HG03060 (cell line): ENCODE results near the gene CACNB1.

Experiments
- ATAC-seq: cut with Tn5 transposase; IDR thresholded peaks from one replicate; pipeline ENCODE4 v1.9.1; 2021; ENCODE audit warnings: low read depth, moderate number of reproducible peaks; ENCODE audit not compliant: unreplicated experiment

CACNB1 gene

DNA sequence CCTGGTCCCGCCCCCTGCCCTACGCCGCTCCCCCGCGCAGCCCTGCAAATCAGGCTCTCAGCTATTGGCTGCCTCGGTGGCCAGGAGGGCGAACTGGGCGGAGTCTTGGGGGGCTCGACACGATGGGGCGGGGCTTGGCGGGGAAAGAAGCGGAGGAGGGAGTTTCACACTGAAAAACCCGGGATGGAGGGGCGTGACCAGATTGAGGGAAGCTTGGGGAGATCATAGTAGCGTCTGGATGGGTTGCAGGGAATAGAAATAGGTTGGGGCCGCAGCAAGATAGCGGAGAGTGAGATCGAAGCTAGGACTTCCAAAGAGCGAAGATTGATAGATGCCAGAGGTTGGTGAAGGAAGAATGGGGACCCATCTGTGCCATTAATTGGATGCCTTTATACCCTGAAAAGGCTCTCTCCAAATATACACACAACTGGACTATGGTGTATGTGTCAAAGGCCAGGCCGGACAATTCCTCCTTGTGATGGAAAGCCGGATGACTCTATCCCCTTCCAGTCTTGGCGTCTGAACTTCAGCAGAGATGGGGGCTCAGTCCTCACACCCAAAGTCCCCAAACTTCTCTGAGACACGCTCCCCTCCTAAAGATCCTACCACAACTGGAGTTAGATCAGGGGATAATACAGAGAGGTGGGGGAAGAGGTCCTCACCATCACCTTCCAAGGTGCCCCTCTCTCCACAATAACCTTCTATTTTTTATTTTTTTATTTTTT, 28.7 kb upstream of the CACNB1 start:
- no peak for ATAC-seq

- no peak for ATAC-seq
Observed at GRCh38 chr17:39225308-39225958, 28.0 kb upstream of the CACNB1 start, which contains the start of gene STAC2. Gene STAC2 (minus strand): TSS chr17:39225945. CDS start chr17:39225502, 443 bp downstream.

DNA sequence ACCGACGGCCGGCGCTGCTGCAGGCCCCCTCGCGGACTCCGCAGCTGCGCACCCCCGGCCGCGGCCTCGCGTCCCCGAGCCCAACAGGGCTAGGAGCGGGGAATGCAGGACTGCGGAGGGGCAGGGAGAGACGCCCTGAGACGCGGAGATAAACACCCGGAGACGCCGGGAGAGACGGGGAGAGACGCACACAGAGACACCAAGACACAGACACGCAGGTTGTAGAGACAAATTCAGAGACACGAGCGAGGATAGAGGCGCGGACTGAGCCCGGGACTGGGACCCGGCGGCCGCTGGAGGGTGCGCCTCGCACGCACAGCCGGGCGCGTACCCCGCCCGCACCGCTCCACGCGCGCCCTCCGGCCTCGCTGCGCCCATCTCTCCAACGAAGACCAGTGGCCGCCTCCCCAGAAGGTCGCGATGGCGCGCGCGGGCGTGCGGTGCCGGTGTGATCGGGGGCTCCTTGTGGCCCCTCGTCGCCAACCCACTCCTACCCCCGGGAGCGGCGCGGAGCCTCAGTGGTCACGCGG, 27.4 kb upstream of the CACNB1 start:
- no peak for ATAC-seq

- ATAC-seq, result no peak
Observed at GRCh38 chr17:39223907-39224777, 26.7 kb upstream of the CACNB1 start.

DNA sequence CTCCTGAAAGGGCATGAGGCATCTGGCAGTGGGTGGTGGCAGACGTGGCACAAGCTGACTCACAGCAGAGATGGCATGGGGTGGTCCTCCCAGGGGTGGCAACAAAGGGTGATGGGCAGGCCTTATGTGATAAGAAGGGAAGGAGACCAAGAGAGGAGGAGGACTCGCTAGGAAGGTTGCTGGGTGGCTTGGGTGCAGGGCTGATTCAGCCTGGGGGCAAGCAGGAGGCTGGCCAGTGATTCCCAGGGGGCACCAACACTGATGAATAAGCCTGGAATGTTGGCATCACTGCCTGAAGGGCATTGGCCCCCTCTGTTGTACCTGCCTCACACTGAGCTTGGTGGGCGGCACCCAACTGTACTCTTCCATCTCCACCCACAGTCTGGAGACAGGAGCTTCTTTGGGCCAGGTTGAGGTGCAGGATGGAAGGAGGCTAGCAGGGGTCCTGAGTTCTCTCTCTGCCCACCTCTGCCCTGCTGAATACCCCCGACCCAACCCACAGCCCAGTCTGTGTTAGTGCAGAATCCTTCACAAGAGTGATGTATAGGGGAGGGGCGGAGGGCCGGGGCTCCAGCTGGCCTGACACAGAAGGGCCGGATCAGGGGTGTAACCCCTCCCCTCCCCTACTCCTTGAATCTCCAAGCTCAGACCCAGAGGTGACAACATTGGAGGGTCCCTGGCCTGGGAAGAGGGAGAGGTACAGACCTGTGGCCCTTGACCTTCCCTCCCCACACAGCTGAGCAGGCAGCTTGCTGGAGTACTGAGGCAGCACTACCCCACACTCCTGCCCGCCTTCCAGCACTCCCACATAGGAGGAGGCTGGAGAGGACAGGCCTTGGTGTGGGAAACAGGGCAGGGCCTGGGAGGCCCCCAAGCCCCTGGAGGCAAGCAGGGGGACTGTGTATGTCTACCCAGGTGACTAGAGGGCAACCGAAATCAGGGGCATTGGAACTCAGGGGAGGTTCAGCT, 25.7 kb upstream of the CACNB1 start:
- no peak for ATAC-seq

DNA sequence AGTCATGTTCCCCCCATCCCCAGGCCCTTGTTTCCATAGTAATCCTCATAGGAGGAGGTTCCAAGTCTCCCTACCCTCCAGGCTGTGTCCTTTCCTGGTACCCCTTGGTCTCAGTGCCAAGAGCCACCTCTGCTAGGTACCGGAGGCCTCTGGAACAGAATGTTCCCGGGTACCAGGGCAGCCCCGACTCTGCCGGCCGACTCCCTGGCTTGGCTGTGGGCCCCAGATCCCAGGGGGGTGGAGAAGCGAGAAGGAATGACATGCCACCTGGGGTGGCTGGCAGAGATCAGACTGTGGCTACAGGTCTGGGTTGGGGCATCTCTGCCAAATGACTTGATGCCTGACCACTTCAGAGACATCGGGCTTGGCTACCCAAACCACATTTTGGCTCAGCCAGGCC, 24.7 kb upstream of the CACNB1 start:
- ATAC-seq, result no peak

- ATAC-seq, result no peak
Observed at GRCh38 chr17:39221572-39221971, 24.1 kb upstream of the CACNB1 start.

DNA sequence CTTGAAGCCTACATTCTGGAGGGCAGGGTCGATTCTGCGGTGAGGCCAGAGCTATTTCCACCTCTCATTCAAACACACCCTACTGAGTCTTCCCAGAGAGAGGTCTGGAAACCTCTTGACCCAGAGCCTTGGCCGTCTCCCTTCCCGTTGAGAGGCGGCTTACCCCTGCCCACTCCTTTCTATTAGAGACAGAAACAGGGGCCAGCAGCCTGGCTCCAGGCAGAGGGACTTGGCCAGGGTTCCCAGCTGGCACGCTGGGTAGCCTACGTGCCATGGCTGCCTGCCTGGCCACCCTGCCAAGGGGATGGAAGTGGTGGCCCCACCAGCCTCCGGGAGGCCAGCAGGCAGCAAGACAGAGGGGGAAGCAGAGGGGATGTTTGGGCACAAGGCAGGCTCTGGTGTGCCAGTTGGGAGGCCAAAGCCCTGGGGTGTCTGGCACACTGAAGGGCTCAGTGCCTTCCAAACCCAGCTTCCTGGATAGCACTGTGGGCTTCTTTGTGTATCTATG, 22.2 kb upstream of the CACNB1 start:
- no peak for ATAC-seq

DNA sequence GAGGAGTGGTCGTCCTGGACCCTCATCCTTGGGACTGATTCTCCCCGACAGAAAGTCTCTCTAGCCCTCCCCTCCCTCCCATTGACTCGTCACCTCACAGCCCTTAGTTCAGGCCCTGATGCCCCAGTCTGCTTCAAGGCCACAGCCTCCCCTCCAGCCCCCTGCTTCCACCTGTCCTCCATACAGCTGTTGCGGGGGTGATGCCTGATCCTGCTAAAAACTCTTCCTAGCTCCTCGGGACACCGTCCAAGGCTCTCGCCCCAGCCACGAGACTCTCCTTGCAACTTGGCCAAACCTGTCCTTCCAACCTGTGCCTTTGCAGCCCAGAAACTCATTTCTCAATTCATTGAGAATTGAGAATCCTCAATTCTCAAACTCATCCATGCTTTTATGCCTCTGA, 21.4 kb upstream of the CACNB1 start:
- no peak for ATAC-seq

DNA sequence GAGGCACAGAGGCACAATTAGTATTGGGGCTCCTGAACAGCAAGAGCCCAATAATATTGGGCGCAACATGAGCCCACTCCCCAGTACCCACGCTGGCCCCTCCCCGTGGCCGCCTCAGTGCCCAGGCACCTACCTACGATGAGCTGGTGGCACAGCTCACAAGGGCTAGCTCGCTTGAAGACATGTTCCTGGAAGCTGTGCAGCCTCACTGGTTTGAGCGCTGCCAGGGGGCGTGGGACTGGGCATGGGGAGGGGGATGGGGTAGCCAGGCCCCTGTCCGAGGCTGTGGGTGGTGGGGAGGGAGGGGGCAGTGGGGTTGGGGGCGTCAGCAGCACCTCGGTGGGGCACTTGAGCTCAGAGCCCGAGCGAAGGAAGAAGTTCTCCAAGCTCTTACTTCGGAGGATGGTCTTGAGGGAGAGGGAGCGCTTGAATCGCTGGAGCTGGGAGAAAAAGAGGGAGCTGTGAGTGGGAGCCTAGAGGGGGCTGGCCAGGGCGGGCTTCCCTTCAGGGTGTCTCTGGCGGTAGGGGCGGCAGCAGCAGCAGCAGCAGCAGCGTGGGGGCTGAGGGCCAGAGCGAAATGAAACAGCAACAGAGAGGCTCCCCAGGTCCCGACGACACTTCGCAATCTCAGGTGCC, 20.4 kb upstream of the CACNB1 start:
- ATAC-seq, result no peak

GRCh38 chr17:39213852-39214251, 16.4 kb upstream of the CACNB1 start:
- ATAC-seq, result no peak

GRCh38 chr17:39212841-39213480, 15.5 kb upstream of the CACNB1 start:
- ATAC-seq, result no peak

DNA sequence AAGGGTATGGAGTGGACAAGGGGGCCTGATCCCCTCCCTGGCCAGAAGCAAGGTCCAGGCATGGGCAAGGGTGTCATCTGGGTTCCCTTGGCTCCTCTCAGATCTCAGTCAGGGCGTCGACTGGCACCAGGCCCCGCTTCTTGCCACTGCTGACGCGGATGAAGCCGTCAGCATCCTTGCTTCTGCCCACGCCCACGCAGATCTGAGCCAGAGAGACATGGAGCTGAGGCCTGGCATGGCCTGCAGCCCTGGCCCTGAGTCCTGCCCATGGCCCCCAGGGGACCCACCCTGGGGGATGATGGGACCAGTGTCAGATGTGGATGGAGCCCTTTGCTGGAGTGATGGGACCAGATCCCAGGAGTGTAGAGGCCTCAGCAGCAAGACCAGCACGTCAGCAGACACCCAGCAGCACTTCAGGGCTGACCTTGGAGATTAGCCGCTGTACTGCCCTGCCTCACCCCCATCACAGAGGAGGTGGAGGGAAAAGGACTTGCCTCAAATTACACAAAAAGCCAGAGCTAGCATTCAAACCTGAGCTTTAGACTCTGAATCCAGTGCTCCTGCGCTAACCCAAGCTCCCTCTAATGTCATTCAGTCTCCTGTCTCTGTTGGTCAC, 14.8 kb upstream of the CACNB1 start:
- no peak for ATAC-seq

GRCh38 chr17:39210093-39210434, 12.6 kb upstream of the CACNB1 start:
- no peak for ATAC-seq

DNA sequence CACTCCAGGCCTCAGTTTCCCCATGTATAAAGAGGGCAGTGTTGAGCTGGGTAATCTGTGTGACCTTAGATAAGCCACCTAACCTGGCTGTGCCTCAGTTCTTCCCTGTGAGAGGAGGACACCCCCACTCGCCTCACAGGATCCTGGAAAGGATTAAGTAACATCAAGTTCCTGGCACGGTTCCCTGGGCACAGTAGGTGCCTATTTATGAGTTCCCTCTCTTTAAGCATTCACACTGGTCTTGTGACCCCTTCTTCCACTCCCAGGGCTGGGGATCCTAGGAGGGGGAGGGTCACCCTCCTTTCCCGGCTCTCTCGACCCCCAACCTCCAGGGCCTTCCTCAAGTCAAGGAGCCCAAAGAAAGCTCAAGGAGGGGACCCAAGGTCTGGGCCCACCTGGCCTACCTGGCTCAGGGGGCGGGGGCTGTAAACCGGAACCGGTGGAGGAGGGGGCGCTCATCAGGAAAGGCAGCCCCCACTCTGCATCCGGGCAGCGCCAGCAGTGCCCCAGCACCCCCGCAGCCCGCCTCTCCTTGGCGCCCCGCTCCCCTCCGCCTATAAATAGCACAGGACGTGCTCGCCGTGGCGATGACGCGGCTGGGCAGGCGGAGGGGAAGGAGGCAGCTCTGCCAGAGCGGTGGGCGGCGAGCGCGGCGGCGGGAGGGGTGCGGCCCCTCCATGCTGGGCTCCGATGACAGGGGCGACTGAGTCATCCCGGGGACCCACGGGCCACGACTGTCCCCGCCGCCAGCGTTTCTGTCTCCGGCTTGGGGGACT, 12.0 kb upstream of the CACNB1 start:
- ATAC-seq, result no peak

GRCh38 chr17:39208893-39209292, 11.4 kb upstream of the CACNB1 start:
- no peak for ATAC-seq

- ATAC-seq, result no peak
Observed at GRCh38 chr17:39208136-39208535, 10.7 kb upstream of the CACNB1 start.

DNA sequence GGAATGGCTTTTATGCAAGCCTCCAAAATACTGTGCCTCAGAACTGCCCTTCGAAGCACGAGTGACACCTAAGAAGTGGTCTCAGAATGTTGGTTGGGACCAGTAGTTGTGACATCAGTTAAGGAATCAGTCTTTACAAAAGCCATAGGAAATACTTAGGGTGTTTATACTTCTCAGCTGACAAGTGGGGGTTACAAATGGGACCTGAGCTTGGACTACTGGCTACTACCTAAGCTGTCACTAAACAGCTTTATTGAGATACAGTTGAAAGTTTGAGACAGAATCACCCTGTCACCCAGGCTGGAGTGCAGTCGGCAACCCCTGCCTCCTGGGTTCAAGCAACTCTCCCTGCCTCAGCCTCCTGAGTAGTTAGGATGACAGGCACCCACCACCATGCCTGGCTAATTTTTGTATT, 7.7 kb upstream of the CACNB1 start:
- ATAC-seq, result no peak
